Esophagus muscularis mucosa (tissue), 4 donors: ENCODE measurements around the gene MAL. TPM values are rescaled to one million over a fixed set of nuclear protein-coding genes. Genes with fewer than 3 reads are reported as not detected.

ENCODE experiments used
- DNase-seq: peaks from one replicate; pipeline ENCODE4 v3.0.0-alpha.2; 2017; ENCODE audit errors: extremely low spot score
- H3K27ac ChIP-seq, 4 donors: fragments of 200-600 bp; sonication (generic); replicated peaks in 1 of 4; 1 replicate in 3 of 4; 2 replicates in 1 of 4; pipeline ENCODE4 v1.5.1; 2016 to 2019; ENCODE audit warnings: mild to moderate bottlenecking in 1 of 4
- H3K27me3 ChIP-seq, 4 donors: fragments of 200-600 bp; sonication (generic); one replicate each; pipeline versions ENCODE4 v1.5.1 to v1.6.0; 2016 to 2019
- H3K36me3 ChIP-seq, 4 donors: fragments of 200-600 bp; sonication (generic); one replicate each; pipeline ENCODE4 v1.5.1; 2016 to 2019
- H3K4me1 ChIP-seq, 4 donors: fragments of 200-600 bp; sonication (generic); one replicate each; pipeline ENCODE4 v1.5.1; 2016 to 2019
- H3K4me3 ChIP-seq, 4 donors: fragments of 200-600 bp; sonication (generic); 1 replicate in 2 of 4; 2 replicates in 2 of 4; pipeline ENCODE4 v1.5.1; 2016 to 2019; ENCODE audit warnings: mild to moderate bottlenecking in 4 of 4, moderate library complexity in 1 of 4
- H3K9me3 ChIP-seq, 4 donors: fragments of 200-600 bp; sonication (generic); 1 replicate in 3 of 4; 2 replicates in 1 of 4; pipeline ENCODE4 v1.5.1; 2016 to 2019
- CTCF ChIP-seq, 3 experiments: fragments of 200-600 bp in 2 of 3; fragments of 450-650 bp in 1 of 3; sonication (generic) in 2 of 3; IDR thresholded peaks; one replicate each; pipeline ENCODE4 v1.5.1; 2017 to 2019; ENCODE audit warnings: antibody characterized with exemption in 3 of 3, mild to moderate bottlenecking in 2 of 3, moderate library complexity in 1 of 3
- EP300 ChIP-seq: sonication (generic); formaldehyde crosslinking; IDR thresholded peaks from one replicate; pipeline ENCODE4 v1.6.1; 2017; ENCODE audit warnings: antibody characterized with exemption
- POLR2A ChIP-seq: fragments of 450-650 bp; IDR thresholded peaks from one replicate; pipeline ENCODE4 v1.6.1; 2017; ENCODE audit warnings: antibody characterized with exemption, moderate library complexity, mild to moderate bottlenecking, low read depth
- POLR2AphosphoS5 ChIP-seq, 2 donors: sonication (generic); formaldehyde crosslinking; IDR thresholded peaks; one replicate each; pipeline ENCODE4 v1.6.1; 2017; ENCODE audit warnings: antibody characterized with exemption in 2 of 2
- WGBS: methylation state at CpG from one replicate; pipeline ENCODE4 v1.1.5; 2018; 5-methylcytosine and 5-hydroxymethylcytosine counted together
- intact Hi-C: fragments of 100-400 bp; cut with DNase I; formaldehyde crosslinking; loops from one replicate; pipeline ENCODE4 v1.15.1; 2023
- total RNA-seq, 4 donors: library from RNA; depleted of rRNA; stranded (reverse); fragments of >200 nt; gene quantifications; one replicate each; pipeline versions ENCODE4 v1.1.0 to v1.2.1, GENCODE V29; 2016

Gene MAL
- total RNA-seq, 4 donors from 2014 or later, result 23.3 to 46.2 (median 36.6) TPM

DNA sequence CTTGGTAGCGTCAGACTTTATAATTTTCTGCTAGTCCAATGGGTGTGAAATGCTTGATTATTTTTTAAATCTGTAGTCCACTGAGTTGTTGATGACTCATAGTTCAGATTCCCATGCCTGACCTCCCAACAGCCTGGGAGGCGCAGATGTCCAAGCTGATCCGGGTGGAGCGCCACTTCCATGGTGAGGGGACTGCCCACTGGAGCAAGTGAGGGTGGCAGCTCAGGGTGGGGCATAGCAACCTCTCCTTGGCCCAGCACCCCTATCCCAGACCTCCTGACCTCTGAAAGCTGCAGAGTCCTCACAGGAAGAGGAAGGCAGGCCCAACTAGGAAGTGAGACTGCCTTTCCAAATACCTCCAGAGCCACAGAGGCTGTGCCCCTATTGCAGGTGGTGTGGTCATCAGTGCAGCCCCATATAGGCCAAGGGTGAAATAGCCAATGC is 4.4 kb downstream of the MAL start:
- Histone ChIP-seq H3K4me3 (no peak overlapping the region), H3K27me3 (peaks cover 0 to 83% (median 29%) of the 10 kb centered on the region in 4 donors), H3K9me3 (no peaks in the 10 kb centered on the region), H3K4me1 (peaks cover 13 to 26% (median 18%) of the 10 kb centered on the region in 4 donors), H3K27ac (no peak overlapping the region), H3K36me3 (no peaks in the 10 kb centered on the region)
- WGBS, result 93% methylated on average over 4 of the region's 4 CpGs
- no peak for DNase-seq
- no peak for TF ChIP-seq POLR2A
- no peak for TF ChIP-seq POLR2AphosphoS5 (IDR thresholded peaks at IDR 0.05)
- no peak for TF ChIP-seq CTCF (IDR thresholded peaks at IDR 0.05)
- TF ChIP-seq EP300, result no peak
- intact Hi-C loops, result no loop called here

GRCh38 chr2:95030496-95030895 is 5.0 kb downstream of the MAL start:
- Histone ChIP-seq H3K27ac (no peak overlapping the region), H3K4me3 (no peak overlapping the region), H3K9me3 (no peaks in the 10 kb centered on the region), H3K27me3 (peaks cover 3 to 77% (median 23%) of the 10 kb centered on the region in 4 donors), H3K36me3 (no peaks in the 10 kb centered on the region), H3K4me1 (peaks cover 9 to 20% (median 13%) of the 10 kb centered on the region in 4 donors)
- intact Hi-C loops, result no loop called here
- no peak for TF ChIP-seq POLR2A
- DNase-seq, result no peak
- WGBS, result 74% methylated on average over 5 of the region's 5 CpGs

DNA sequence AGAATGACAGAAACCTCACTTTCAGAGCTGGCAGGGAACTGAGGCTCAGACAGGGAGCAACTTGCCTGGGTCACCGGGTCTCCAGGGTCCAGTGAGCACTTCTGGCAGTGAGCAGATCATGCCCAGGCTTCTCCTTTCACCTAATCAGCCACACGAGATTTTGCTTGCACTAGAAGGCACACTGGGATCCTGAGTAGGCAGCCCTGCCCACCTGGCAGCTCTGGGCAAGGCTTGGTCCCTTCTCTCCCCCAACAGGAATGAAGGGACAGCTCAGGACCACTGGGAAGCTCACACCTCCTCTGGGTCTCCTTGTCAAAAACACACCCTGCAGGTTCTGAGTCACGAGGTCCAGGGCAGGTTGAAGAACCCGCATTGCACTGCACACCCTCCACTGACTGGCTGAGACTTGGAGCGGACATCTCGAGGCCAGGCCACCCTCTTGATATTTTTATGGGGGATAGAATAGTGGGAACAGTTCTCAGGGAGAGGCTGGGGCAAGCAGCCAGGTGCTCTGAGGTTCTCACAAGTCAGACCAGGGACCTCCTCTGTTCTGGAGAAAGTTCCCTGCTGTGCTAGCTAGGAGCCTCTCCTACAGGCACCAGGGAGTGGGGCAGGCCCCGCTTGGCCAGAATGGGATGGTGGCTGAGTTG is 5.7 kb downstream of the MAL start:
- Histone ChIP-seq H3K27me3 (peaks cover 3 to 70% (median 16%) of the 10 kb centered on the region in 4 donors), H3K9me3 (no peaks in the 10 kb centered on the region), H3K36me3 (no peaks in the 10 kb centered on the region), H3K4me3 (no peak overlapping the region), H3K27ac (no peak overlapping the region), H3K4me1 (peaks cover 5 to 15% (median 7%) of the 10 kb centered on the region in 4 donors)
- TF ChIP-seq POLR2AphosphoS5 (IDR thresholded peaks at IDR 0.05) (no peak), POLR2A (no peak), EP300 (no peak), CTCF (IDR thresholded peaks at IDR 0.05) (no peak)
- intact Hi-C loops, result no loop called here
- WGBS, result 78% methylated on average over 7 of the region's 7 CpGs
- no peak for DNase-seq

DNA sequence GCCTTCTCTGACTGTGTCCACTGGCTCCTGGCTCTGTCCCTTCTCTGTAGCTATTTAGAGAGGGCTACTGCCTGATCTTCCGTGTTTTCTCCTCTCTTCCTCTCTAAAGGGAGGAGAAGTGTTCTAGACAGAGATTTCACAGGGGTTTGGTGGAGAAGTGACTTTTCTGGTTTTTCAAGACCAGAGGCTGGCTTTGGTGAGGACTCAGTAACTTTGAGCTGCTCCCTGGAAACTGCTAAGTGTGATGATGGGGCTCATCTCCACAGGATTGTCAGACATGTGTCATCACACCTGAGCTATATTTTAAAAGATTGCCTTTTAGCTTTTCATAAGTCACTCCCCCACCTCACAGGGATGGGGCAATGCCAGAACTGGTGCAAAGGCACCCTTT is 6.2 kb downstream of the MAL start:
- peaks cover under 1 to 10% (median 1%) of the 10 kb centered on the region in 4 donors for H3K4me1 ChIP-seq
- no peaks in the 10 kb centered on the region for H3K36me3 ChIP-seq
- TF ChIP-seq POLR2A (no peak), POLR2AphosphoS5 (IDR thresholded peaks at IDR 0.05) (no peak), EP300 (no peak), CTCF (IDR thresholded peaks at IDR 0.05) (no peak)
- H3K9me3 ChIP-seq, result no peaks in the 10 kb centered on the region
- DNase-seq, result no peak
- 89% methylated on average over 1 of the region's 1 CpG for WGBS
- H3K27me3 ChIP-seq, result peaks cover 3 to 65% (median 11%) of the 10 kb centered on the region in 4 donors
- H3K4me3 ChIP-seq, result no peak overlapping the region
- intact Hi-C loops, result no loop called here
- H3K27ac ChIP-seq, result no peak overlapping the region

DNA sequence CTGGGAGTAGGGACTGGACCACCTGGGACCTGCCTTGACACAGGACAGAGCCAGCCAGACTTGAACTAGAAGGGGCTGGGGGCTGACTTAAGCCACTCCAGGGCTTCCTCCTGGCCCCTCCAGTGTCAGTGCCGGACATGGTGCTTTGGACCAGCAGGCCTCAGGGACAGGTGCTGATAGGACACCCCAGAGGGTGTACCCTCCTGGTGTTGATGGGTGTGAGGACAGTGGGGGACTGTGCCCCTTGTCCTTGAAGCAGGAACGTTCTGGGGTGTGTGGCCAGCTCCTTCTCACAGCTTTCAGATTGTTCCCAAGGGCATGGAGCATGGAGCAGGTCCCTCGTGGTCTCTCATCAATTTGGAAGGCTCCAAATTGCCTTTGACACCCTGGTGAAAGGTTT is 6.8 kb downstream of the MAL start:
- Histone ChIP-seq H3K27me3 (peaks cover 3 to 59% (median 4%) of the 10 kb centered on the region in 4 donors), H3K27ac (no peak overlapping the region), H3K4me1 (peaks cover 0 to 8% (median 0%) of the 10 kb centered on the region in 4 donors), H3K4me3 (no peak overlapping the region), H3K9me3 (no peaks in the 10 kb centered on the region), H3K36me3 (no peaks in the 10 kb centered on the region)
- DNase-seq, result no peak
- TF ChIP-seq CTCF (IDR thresholded peaks at IDR 0.05) (no peak), EP300 (no peak), POLR2A (no peak), POLR2AphosphoS5 (IDR thresholded peaks at IDR 0.05) (no peak)
- WGBS, result no CpG with 5 or more reads among the region's 3 CpGs
- intact Hi-C loops, result no loop called here
